ENCODE results near the gene FBXL2. TPM values are rescaled to one million over a fixed set of nuclear protein-coding genes. Genes with fewer than 3 reads are reported as not detected.
A peak's percentile ranks its signal among the peaks of the same experiment; 100 is the strongest.

Gene FBXL2, protein sequence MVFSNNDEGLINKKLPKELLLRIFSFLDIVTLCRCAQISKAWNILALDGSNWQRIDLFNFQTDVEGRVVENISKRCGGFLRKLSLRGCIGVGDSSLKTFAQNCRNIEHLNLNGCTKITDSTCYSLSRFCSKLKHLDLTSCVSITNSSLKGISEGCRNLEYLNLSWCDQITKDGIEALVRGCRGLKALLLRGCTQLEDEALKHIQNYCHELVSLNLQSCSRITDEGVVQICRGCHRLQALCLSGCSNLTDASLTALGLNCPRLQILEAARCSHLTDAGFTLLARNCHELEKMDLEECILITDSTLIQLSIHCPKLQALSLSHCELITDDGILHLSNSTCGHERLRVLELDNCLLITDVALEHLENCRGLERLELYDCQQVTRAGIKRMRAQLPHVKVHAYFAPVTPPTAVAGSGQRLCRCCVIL
- total RNA-seq (8.9 TPM), polyA plus RNA-seq (ENCODE audit: insufficient read depth in 1 of 8, insufficient read length in 8 of 8, low replicate concordance in 1 of 8) (10 to 100 TPM in 1 of 8 donors, 1 to 10 TPM in 7; 6.2 to 10.7 (median 7.6) TPM)
- long read RNA-seq, donor 1: 0 reads
- long read RNA-seq, donor 2, partial matches to known transcripts: 0 of 1 reads
- long read RNA-seq, donor 2, other reads (novel, unspliced or antisense): 0 of 1 reads
- long read RNA-seq, donor 3, partial matches to known transcripts: 0 of 1 reads
- long read RNA-seq, donor 3, other reads (novel, unspliced or antisense): 0 of 1 reads
- long read RNA-seq, donor 4: 0 reads
- long read RNA-seq, donor 5, partial matches to known transcripts: 10 of 11 reads
- long read RNA-seq, donor 5, other reads (novel, unspliced or antisense): 0 of 11 reads
- long read RNA-seq, donor 6, partial matches to known transcripts: 0 of 1 reads
- long read RNA-seq, donor 6, other reads (novel, unspliced or antisense): 0 of 1 reads
- long read RNA-seq, donor 7, partial matches to known transcripts: 0 of 2 reads
- long read RNA-seq, donor 7, other reads (novel, unspliced or antisense): 0 of 2 reads
- long read RNA-seq, donor 8, partial matches to known transcripts: 0 of 2 reads
- long read RNA-seq, donor 8, other reads (novel, unspliced or antisense): 0 of 2 reads
- long read RNA-seq, donor 9, partial matches to known transcripts: 0 of 2 reads
- long read RNA-seq, donor 9, other reads (novel, unspliced or antisense): 0 of 2 reads
- long read RNA-seq, donor 10, partial matches to known transcripts: 6 of 10 reads
- long read RNA-seq, donor 10, other reads (novel, unspliced or antisense): 0 of 10 reads
- long read RNA-seq, donor 11, partial matches to known transcripts: 0 of 2 reads
- long read RNA-seq, donor 11, other reads (novel, unspliced or antisense): 0 of 2 reads

DNA sequence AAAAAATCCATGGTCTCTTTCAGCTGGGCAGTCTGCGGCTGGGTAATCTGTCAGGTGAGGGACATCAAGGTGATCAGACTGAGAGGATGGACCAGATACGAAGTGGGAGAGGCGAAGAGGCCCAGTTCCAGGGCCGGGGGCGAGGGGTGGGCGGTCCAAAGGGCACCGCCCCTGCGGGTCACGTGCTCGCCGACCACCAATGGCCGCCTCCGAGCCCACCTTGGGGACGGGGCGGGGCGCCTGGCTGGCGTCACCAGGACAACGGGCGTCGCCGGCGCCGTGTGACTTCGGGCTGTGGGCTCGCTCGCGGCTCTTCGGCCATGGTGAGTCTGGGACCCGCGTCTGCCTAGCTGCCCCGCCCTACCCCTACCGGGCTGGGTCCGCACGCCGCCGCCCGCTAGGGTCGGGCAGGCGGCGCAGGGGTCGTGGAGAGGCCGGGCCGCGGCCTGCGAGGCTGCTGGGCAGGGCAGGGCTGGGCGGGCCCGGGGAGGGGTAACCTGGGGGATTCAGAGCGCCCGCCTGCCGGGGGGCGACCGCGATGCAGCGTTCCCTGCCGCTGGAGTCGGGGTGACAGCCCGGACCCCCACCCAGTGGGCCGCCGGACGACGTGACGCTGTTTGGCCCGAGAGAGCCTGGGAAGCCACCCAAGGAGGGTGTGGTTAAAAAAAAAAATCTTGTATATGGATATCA, at the start of gene FBXL2:
Gene FBXL2, plus strand, starts transcription at position 250 of the 690 bp plus-strand sequence. Its CDS starts 71 bp downstream, at position 321.
- Histone ChIP-seq H3K36me3 (ENCODE audit: control insufficient read depth, insufficient read depth, low read length) (no peaks in the 10 kb centered on the region), H3K4me1 (ENCODE audit: control insufficient read depth, insufficient read depth, low read length) (peaks cover 5% of the 10 kb centered on the region), H3K27me3 (ENCODE audit: control insufficient read depth, insufficient read depth, low read length) (no peaks in the 10 kb centered on the region), H3K27ac (ENCODE audit: low read length) (no peak within 1 kb of the TSS), H3K9me3 (replicated peaks; ENCODE audit: control insufficient read depth, low read depth, low read length) (no peaks in the 10 kb centered on the region), H3K4me3 (ENCODE audit: low read length) (peak within 1 kb of the TSS; percentile 66)
- peak; percentile 79 for DNase-seq
- under 1% methylated on average over 48 of the region's 63 CpGs for WGBS (ENCODE audit: insufficient coverage)

DNA sequence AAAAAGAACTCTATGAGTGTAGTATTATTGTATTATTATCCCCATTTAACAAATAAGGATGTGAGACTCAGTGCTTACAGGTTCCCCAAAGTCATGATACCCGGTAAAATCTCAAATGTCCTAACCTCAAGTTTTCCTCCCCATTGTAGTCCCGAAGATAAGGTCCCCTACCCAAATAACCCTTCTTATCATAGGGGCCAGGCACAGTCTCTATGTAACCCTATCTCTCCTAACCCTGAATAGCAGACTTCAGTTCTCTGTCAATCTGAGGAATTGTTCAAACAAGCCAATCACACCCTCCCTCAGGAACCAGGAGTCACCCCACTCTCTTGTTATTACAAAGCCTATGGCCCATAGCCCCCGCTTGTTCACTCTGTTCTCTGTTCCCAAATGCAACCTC, 48.2 kb upstream of the FBXL2 start:
- no peaks in the 10 kb centered on the region for H3K4me1 ChIP-seq (ENCODE audit: control insufficient read depth, insufficient read depth, low read length)
- H3K9me3 ChIP-seq (replicated peaks; ENCODE audit: control insufficient read depth, low read depth, low read length): no peaks in the 10 kb centered on the region
- H3K27me3 ChIP-seq (ENCODE audit: control insufficient read depth, insufficient read depth, low read length): no peaks in the 10 kb centered on the region
- H3K27ac ChIP-seq (ENCODE audit: low read length): no peak overlapping the region
- no peaks in the 10 kb centered on the region for H3K36me3 ChIP-seq (ENCODE audit: control insufficient read depth, insufficient read depth, low read length)
- WGBS (ENCODE audit: insufficient coverage): 85% methylated on average over 2 of the region's 3 CpGs
- no peak for DNase-seq
- no peak overlapping the region for H3K4me3 ChIP-seq (ENCODE audit: low read length)

- no peaks in the 10 kb centered on the region for H3K27me3 ChIP-seq (ENCODE audit: control insufficient read depth, insufficient read depth, low read length)
- no peaks in the 10 kb centered on the region for H3K36me3 ChIP-seq (ENCODE audit: control insufficient read depth, insufficient read depth, low read length)
- 67% methylated on average over 1 of the region's 5 CpGs for WGBS (ENCODE audit: insufficient coverage)
- no peak for DNase-seq
- no peaks in the 10 kb centered on the region for H3K9me3 ChIP-seq (replicated peaks; ENCODE audit: control insufficient read depth, low read depth, low read length)
- no peaks in the 10 kb centered on the region for H3K4me1 ChIP-seq (ENCODE audit: control insufficient read depth, insufficient read depth, low read length)
- no peak overlapping the region for H3K27ac ChIP-seq (ENCODE audit: low read length)
- H3K4me3 ChIP-seq (ENCODE audit: low read length): no peak overlapping the region
These were observed 47.3 kb upstream of the FBXL2 start for GRCh38 chr3:33229947-33230346.

DNA sequence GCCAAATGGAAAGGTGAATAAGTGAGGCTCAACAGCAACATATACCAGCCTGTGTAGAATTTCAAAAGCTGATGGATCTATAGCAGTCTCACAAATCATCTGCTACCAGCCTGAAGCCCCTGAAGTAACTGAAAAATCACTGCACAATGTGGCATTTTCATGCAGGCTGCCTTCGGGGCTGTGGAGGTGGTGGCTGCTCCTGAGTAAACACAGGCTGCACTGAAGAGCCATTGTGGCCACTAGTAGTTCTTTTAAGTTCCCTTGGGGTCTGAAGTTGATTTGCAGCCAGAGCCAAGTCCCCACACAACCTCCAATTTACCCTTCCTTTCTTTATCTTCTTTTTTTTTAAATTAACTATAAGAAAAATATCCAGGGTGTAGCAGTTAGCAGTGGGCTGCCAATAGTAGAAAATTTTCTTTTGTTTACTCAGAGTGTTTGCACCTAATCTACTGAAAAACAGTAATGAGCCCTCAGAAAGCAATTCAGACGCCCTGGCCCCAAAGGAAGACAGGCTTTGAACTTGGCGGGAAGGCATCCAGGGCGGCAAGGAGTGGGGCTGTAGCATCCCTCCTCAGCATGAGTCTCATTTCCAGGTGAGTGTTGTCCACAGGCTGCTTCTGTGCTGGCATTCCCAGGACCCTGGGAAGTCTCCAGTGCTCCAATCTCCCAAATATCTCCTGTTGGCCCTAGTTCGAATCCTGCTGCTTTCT, 45.3 kb upstream of the FBXL2 start:
- no peaks in the 10 kb centered on the region for H3K9me3 ChIP-seq (replicated peaks; ENCODE audit: control insufficient read depth, low read depth, low read length)
- 30% methylated on average over 4 of the region's 5 CpGs for WGBS (ENCODE audit: insufficient coverage)
- no peaks in the 10 kb centered on the region for H3K36me3 ChIP-seq (ENCODE audit: control insufficient read depth, insufficient read depth, low read length)
- no peaks in the 10 kb centered on the region for H3K27me3 ChIP-seq (ENCODE audit: control insufficient read depth, insufficient read depth, low read length)
- H3K4me3 ChIP-seq (ENCODE audit: low read length): no peak overlapping the region
- H3K27ac ChIP-seq (ENCODE audit: low read length): no peak overlapping the region
- H3K4me1 ChIP-seq (ENCODE audit: control insufficient read depth, insufficient read depth, low read length): no peaks in the 10 kb centered on the region
- no peak for DNase-seq

DNA sequence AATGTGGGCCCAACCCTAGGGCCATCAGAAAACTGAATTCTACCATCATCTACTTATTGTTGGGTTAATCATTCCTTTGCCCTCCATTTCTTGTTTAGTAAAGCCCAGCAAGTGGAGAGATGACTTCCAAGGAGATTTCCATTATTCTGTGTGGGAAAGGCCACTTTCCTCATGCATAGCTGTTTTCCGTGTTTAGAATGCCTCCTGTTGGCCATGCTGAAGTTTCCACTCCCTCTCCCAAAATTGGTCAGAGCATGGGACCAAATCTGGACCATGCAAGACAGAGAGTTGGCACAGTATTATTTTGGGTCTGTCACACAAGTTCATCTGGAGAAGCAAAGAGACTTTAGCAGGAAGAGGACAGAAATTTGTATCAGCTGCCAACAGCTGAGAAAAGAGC, 43.4 kb upstream of the FBXL2 start:
- H3K27ac ChIP-seq (ENCODE audit: low read length): no peak overlapping the region
- no peak overlapping the region for H3K4me3 ChIP-seq (ENCODE audit: low read length)
- H3K4me1 ChIP-seq (ENCODE audit: control insufficient read depth, insufficient read depth, low read length): no peaks in the 10 kb centered on the region
- no peak for DNase-seq
- WGBS (ENCODE audit: insufficient coverage): 83% methylated on average over 1 of the region's 1 CpG
- H3K36me3 ChIP-seq (ENCODE audit: control insufficient read depth, insufficient read depth, low read length): no peaks in the 10 kb centered on the region
- no peaks in the 10 kb centered on the region for H3K9me3 ChIP-seq (replicated peaks; ENCODE audit: control insufficient read depth, low read depth, low read length)
- no peaks in the 10 kb centered on the region for H3K27me3 ChIP-seq (ENCODE audit: control insufficient read depth, insufficient read depth, low read length)

DNA sequence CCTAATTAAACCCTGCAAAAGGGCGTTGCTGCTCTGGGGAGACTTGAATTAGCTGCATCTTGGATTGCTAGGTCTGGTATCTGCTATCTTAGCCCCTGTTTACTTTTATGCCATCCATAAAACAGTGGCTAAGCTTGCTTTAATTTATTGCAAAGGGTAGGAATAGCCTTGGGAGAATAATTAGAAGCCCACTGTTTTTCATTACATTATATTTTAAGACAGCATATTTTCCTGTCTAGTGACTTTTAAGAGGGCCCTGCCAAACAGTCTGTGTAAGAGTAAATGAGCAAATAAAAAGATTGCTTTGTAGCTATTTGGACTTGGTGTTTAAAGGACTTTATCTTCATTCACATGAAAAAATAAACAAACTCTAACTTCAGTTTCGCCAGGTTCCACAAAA, 41.2 kb upstream of the FBXL2 start:
- Histone ChIP-seq H3K4me1 (ENCODE audit: control insufficient read depth, insufficient read depth, low read length) (no peaks in the 10 kb centered on the region), H3K4me3 (ENCODE audit: low read length) (no peak overlapping the region), H3K36me3 (ENCODE audit: control insufficient read depth, insufficient read depth, low read length) (no peaks in the 10 kb centered on the region), H3K27ac (ENCODE audit: low read length) (no peak overlapping the region), H3K27me3 (ENCODE audit: control insufficient read depth, insufficient read depth, low read length) (no peaks in the 10 kb centered on the region), H3K9me3 (replicated peaks; ENCODE audit: control insufficient read depth, low read depth, low read length) (no peaks in the 10 kb centered on the region)
- no CpG with 5 or more reads among the region's 2 CpGs for WGBS (ENCODE audit: insufficient coverage)
- DNase-seq: no peak

- Histone ChIP-seq H3K27me3 (ENCODE audit: control insufficient read depth, insufficient read depth, low read length) (no peaks in the 10 kb centered on the region), H3K36me3 (ENCODE audit: control insufficient read depth, insufficient read depth, low read length) (no peaks in the 10 kb centered on the region), H3K4me3 (ENCODE audit: low read length) (no peak overlapping the region), H3K4me1 (ENCODE audit: control insufficient read depth, insufficient read depth, low read length) (no peaks in the 10 kb centered on the region), H3K27ac (ENCODE audit: low read length) (no peak overlapping the region), H3K9me3 (replicated peaks; ENCODE audit: control insufficient read depth, low read depth, low read length) (no peaks in the 10 kb centered on the region)
- no peak for DNase-seq
- WGBS (ENCODE audit: insufficient coverage): 83% methylated on average over 1 of the region's 4 CpGs
These were observed 39.8 kb upstream of the FBXL2 start for GRCh38 chr3:33237439-33237838.

DNA sequence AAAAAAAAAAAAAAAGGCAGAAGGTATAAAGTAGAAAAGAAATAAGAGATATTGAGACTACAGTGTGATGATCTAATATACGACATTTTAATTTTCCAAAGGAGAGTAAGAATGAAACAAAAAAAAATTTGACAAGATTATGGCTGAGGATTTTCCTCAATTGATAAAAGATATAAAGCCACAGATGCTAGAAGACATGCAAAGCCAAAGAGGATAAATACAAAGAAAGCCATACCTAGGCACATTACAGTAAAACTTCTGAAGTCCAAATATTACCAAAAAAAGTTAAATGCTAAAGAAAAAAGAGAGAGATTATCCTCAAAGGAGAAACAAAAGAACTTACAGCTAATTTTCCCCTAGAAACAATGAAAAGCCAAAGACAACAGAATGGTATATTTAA, 38.3 kb upstream of the FBXL2 start:
- Histone ChIP-seq H3K4me1 (ENCODE audit: control insufficient read depth, insufficient read depth, low read length) (no peaks in the 10 kb centered on the region), H3K27ac (ENCODE audit: low read length) (no peak overlapping the region)
- WGBS (ENCODE audit: insufficient coverage): no CpG with 5 or more reads among the region's 1 CpG

GRCh38 chr3:33240261-33240660, 37.0 kb upstream of the FBXL2 start:
- DNase-seq: no peak
- H3K36me3 ChIP-seq (ENCODE audit: control insufficient read depth, insufficient read depth, low read length): no peaks in the 10 kb centered on the region
- H3K27me3 ChIP-seq (ENCODE audit: control insufficient read depth, insufficient read depth, low read length): no peaks in the 10 kb centered on the region
- no CpG with 5 or more reads among the region's 1 CpG for WGBS (ENCODE audit: insufficient coverage)
- H3K27ac ChIP-seq (ENCODE audit: low read length): no peak overlapping the region
- H3K9me3 ChIP-seq (replicated peaks; ENCODE audit: control insufficient read depth, low read depth, low read length): no peaks in the 10 kb centered on the region
- no peak overlapping the region for H3K4me3 ChIP-seq (ENCODE audit: low read length)
- no peaks in the 10 kb centered on the region for H3K4me1 ChIP-seq (ENCODE audit: control insufficient read depth, insufficient read depth, low read length)

More for the DNA sequence above, 38.3 kb upstream of the FBXL2 start:
- no peak for DNase-seq
- Histone ChIP-seq H3K36me3 (ENCODE audit: control insufficient read depth, insufficient read depth, low read length) (no peaks in the 10 kb centered on the region), H3K4me3 (ENCODE audit: low read length) (no peak overlapping the region), H3K9me3 (replicated peaks; ENCODE audit: control insufficient read depth, low read depth, low read length) (no peaks in the 10 kb centered on the region), H3K27me3 (ENCODE audit: control insufficient read depth, insufficient read depth, low read length) (no peaks in the 10 kb centered on the region)

All from muscle of leg (tissue), 16 donors.